Calu3 (cell line): ENCODE data around the gene RPTOR. TPM values are rescaled to one million over a fixed set of nuclear protein-coding genes. Genes with fewer than 3 reads are reported as not detected.

Source experiments
- BruUV-seq: library from RNA; stranded (reverse); fragments of 400-500 nt; replicated peaks from 2 replicates; lab custom pipeline; 2021; lab: Mats Ljungman, UMichigan
- CTCF ChIA-PET: fragments of 300-600 bp; sonication (Branson Sonifier 250); formaldehyde crosslinking; loops from one replicate; lab custom pipeline; 2022; ENCODE audit warnings: antibody characterized with exemption; lab: Charles Lee
- DNase-seq: peaks from one replicate; pipeline ENCODE4 v3.0.0; 2022
- H3K27ac Mint-ChIP-seq: one replicate; pipeline ENCODE4 v1.8.0; 2022; ENCODE audit warnings: mixed read lengths; ENCODE audit not compliant: unreplicated experiment
- H3K27me3 Mint-ChIP-seq: one replicate; pipeline ENCODE4 v1.8.0; 2022; ENCODE audit warnings: mixed read lengths; ENCODE audit not compliant: unreplicated experiment
- H3K36me3 Mint-ChIP-seq: one replicate; pipeline ENCODE4 v1.8.0; 2022; ENCODE audit warnings: mild to moderate bottlenecking, moderate library complexity, mixed read lengths; ENCODE audit not compliant: insufficient read depth, unreplicated experiment
- H3K4me1 Mint-ChIP-seq: one replicate; pipeline ENCODE4 v1.8.0; 2022; ENCODE audit warnings: mild to moderate bottlenecking, low read depth, mixed read lengths; ENCODE audit not compliant: unreplicated experiment
- H3K4me3 Mint-ChIP-seq: one replicate; pipeline ENCODE4 v1.8.0; 2022; ENCODE audit warnings: mild to moderate bottlenecking, low read depth, moderate library complexity, mixed read lengths; ENCODE audit not compliant: unreplicated experiment
- H3K9me3 Mint-ChIP-seq: one replicate; pipeline ENCODE4 v1.8.0; 2022; ENCODE audit warnings: low read depth, mixed read lengths; ENCODE audit not compliant: unreplicated experiment
- CTCF ChIP-seq: fragments of 200-600 bp; IDR thresholded peaks from one replicate; pipeline ENCODE4 v1.8.0; 2022; ENCODE audit warnings: antibody characterized with exemption; ENCODE audit not compliant: unreplicated experiment
- intact Hi-C: fragments of 100-400 bp; cut with micrococcal nuclease; formaldehyde crosslinking; loops from one replicate; pipeline ENCODE4 v1.10.0; 2022; ENCODE audit not compliant: unreplicated experiment
- total RNA-seq: library from RNA; stranded (reverse); gene quantifications from 2 replicates; pipeline ENCODE4 v1.2.3, GENCODE V29; 2022

The RPTOR gene
- total RNA-seq, 1 experiment from 2014 or later = 41.8 TPM

DNA sequence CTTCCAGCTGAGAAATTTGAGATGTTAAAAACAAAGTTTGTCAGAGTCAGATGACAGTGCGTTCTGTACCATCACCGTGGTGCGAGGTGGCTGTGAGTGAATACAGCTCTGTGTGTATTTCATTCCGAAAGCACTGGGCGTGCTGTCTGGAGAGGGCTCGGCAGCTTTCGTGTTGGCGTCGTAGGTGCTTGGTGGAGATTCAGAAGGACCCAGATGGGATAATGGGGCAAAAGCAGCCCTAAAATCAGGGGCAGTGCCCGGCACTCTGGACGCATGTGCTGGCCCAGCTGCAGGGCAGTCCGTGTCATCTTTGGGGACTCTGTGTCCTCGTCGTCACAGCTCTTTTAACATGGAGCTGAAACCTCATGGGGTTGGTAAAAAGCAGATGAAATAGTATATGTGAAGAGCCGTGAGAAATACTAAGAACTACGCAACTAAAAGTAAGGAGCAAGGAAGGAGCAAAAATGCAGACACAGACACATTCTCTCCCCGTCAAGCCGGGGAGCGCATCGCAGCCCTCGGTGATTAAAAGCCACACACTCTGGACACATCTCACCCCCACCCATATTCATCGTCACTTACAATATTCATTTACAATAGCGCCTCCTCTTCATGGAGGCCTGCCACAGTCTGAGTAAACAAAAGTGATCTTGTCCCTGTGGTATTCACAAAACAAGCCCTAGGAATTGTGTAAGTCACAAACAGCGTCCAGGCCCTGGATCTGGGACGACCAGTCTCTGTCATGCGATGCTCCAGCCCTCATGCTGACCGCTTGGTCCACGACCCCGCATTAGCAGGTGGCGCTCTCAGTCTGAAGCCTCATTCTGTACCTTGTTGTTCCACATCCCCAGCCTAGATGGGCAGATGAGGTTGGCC, 206.7 kb downstream of the RPTOR start:
- no peak overlapping the region for H3K27ac Mint-ChIP-seq
- no peaks in the 10 kb centered on the region for H3K27me3 Mint-ChIP-seq
- CTCF ChIA-PET = interaction anchor here (0.6 kb wide), 1 partner anchor 912 kb away, joined by 3 read pairs; the partner anchor contains the start of gene CBX4

DNA sequence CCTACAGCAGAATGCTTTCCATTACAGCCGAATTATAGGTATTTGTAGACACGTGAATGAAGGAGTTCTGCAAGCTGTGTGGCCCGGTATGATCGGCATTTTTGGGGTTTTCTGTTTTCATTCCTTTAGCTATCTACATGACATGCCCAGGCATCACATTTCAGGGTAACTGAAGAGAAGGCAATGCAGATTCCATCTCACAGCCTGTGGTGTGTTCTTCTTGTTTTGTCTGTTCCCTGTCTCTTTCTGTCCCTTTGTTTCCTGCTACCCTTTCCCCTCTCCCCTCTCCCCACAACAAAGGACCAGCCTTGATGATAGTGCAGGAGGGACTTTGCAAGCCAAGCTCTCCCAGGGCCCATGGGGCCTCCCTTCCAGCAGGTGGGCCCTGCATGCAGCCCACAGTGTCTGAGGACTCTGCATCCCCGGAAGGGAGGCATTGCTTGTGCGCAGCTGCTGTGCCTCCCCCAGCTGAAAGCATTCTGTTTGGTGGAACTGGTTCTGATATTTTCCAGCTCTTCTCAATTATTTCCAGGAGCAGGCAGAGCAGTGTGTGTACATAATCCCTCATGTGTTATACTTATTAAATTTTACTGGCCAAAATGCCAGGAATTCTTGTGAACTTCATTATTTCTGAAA, 207.4 kb downstream of the RPTOR start:
- CTCF ChIA-PET = no interaction called here
- Mint-ChIP-seq H3K36me3 (peaks cover 8% of the 10 kb centered on the region), H3K9me3 (no peaks in the 10 kb centered on the region), H3K27ac (no peak overlapping the region), H3K4me3 (no peak overlapping the region), H3K4me1 (no peaks in the 10 kb centered on the region), H3K27me3 (no peaks in the 10 kb centered on the region)
- TF ChIP-seq CTCF = no peak
- intact Hi-C loops = no loop called here
- no TSS peak for BruUV-seq
- no peak for DNase-seq

More for the DNA sequence above, 206.7 kb downstream of the RPTOR start:
- no peak overlapping the region for H3K4me3 Mint-ChIP-seq
- BruUV-seq = no TSS peak
- H3K9me3 Mint-ChIP-seq = no peaks in the 10 kb centered on the region
- no peak for DNase-seq
- intact Hi-C loops = no loop called here
- no peaks in the 10 kb centered on the region for H3K4me1 Mint-ChIP-seq
- TF ChIP-seq CTCF = no peak
- peaks cover 8% of the 10 kb centered on the region for H3K36me3 Mint-ChIP-seq

- Mint-ChIP-seq H3K27ac (no peak overlapping the region), H3K36me3 (peaks cover 8% of the 10 kb centered on the region), H3K9me3 (no peaks in the 10 kb centered on the region), H3K4me3 (no peak overlapping the region), H3K4me1 (no peaks in the 10 kb centered on the region), H3K27me3 (no peaks in the 10 kb centered on the region)
- CTCF ChIA-PET = no interaction called here
- BruUV-seq = no TSS peak
- intact Hi-C loops = no loop called here
- TF ChIP-seq CTCF = no peak
- no peak for DNase-seq
Observed at GRCh38 chr17:80753685-80754345, 209.2 kb downstream of the RPTOR start.

DNA sequence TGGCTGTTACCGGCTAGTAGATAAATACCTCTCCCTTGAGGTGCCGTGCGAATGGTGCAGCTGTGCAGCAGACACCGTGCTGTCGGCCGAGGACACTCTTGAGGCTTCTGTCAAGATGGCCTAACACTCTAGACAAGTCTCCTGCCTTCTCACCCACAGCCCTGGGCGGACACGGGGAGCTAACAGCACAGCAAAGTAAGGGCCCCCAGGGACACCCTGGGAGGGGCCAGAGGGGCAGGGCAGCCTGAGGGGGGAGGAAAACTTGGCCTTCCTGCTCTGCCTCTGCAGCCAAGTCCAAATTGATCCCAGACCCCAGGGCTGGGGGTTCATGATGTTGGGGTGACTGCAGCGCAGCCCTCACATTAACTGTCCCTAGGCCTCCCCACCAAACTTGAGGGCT, 210.2 kb downstream of the RPTOR start:
- CTCF ChIA-PET = no interaction called here
- TF ChIP-seq CTCF = no peak
- Mint-ChIP-seq H3K27me3 (no peaks in the 10 kb centered on the region), H3K27ac (no peak overlapping the region), H3K36me3 (peaks cover 8% of the 10 kb centered on the region), H3K4me1 (no peaks in the 10 kb centered on the region), H3K4me3 (no peak overlapping the region), H3K9me3 (no peaks in the 10 kb centered on the region)
- no TSS peak for BruUV-seq
- DNase-seq = no peak
- intact Hi-C loops = no loop called here
